Germinal center (tissue), 1 donor: ENCODE measurements around the gene LAMC1.

Experiments
- DNase-seq: peaks from one replicate; pipeline ENCODE4 v3.0.0; 2012; ENCODE audit warnings: mixed read lengths, low spot score

LAMC1 gene

DNA sequence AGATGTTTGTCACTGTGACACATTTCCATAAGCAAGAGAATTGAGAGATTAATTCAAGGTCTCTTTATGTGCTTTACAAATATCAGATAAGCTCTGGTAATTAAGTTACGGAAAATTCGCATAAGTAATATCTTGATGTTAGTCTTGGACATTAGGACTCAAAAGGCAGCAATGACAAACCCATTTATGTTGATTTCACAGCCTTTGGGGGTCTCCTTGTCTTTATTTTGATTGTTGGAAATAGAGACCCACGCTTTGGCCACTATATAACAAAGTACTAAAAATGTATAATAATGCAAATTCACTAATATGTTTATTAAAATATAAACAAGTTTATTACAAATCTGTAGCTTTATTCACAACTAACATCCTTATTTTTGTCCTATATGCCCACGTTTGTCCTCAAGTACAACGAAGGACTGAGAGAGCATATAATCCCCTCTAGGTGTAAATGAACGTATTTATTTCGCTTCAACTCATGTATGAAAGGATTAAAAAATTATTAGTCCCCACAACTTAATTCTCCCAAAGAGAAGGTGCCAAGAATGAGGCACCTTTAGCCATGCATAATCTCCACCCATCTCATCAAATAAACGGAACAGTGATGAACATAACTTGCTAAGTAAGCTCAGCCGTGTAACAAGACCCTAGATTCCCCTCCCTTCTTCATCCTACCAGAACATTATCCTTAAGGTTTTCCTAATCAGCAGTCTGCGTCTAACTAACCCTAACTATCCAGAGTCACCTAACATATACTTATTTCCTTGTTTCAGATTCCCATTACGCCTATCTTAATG is 1.6 kb upstream of the LAMC1 start:
- DNase-seq = no peak

DNA sequence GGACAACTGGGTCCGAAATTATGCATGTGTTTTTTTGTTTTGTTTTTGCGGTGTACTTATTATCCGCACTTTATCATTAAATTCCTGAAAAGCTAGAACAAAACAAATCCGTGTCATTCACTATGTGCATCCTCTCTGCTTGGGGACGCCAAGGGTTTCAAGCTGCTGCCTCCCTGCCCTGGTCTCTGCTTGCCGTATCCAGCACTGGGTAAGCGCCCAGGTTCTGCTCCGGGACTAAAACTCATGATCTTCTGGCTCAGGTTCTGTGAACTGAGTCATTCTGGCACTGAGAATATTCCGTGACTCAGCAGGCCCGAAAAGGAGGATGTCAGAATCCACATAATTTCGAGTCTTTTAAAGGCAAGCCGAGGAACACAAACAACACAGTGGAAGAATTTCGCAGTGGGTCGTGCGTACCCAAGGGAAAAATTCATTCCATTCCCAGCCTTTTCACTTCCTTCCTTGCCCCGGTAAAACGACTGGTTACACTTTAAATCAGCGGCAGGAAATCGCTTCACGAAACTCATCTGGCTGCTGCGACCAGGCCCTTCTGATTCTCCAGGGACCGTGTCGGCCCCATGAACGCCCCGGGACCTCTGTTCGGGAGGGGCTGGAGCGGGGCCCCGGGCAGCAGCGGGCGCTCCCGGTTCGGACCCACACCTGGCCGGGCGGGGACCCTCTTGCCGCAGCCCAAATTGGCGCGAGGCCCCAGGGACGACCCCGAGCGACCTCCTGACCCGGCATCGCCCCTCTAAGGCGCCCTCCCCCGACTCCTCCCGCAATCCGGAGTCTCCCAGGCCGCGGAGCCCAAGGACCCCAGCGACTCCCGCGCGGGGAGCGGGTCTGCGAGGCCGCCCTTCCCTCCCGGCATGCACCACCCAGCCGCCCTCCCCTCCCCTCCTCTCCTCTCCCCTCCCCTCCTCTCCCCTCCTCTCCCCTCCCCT is 746 bp upstream of the LAMC1 start:
- DNase-seq = peak; percentile 64

DNA sequence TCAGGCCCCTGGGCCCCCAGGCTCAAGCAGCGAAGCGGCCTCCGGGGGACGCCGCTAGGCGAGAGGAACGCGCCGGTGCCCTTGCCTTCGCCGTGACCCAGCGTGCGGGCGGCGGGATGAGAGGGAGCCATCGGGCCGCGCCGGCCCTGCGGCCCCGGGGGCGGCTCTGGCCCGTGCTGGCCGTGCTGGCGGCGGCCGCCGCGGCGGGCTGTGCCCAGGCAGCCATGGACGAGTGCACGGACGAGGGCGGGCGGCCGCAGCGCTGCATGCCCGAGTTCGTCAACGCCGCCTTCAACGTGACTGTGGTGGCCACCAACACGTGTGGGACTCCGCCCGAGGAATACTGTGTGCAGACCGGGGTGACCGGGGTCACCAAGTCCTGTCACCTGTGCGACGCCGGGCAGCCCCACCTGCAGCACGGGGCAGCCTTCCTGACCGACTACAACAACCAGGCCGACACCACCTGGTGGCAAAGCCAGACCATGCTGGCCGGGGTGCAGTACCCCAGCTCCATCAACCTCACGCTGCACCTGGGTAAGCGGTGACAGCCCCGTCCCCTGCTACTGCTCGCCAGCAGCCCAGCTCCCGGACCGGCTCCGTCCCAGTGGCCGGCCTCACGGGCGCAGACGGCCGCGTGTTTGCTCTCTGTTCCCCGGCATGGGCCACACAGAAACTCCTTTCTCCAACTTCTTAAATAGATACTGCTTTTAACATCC is 539 bp downstream of the LAMC1 start:
- peak; percentile 75 for DNase-seq

DNA sequence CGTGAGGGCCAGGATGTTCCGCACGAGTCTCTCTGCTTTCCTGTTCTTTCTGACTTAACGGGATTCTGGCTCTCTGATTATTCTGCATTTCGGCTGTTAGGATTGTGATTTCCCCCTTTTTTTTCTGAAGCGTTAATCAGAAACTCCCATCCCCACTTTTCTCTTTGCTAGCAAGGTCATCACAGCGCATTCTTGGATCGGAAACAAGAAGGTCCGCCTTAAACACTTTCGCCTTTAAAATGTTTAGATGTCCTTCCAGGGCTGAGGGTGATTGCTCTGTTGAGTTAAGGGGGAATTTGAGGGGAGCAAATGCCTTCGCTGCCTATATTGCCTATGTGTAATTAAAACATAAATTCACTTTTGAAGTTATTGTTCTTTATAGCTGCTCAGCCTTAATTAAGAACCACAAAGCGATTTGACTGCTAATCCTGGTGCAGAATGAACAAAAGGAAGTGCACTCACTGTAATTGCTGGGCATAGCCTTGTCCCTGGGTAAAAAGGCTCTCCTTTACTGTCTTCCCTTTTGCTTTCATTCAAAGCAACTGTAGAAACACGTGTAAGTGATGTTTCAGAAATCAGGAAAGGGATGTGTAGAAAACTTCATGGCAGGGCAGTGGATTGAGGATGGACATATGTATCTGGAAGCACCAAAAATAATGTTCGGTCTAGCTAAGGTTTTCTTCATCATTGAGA is 1.2 kb downstream of the LAMC1 start:
- DNase-seq = no peak

DNA sequence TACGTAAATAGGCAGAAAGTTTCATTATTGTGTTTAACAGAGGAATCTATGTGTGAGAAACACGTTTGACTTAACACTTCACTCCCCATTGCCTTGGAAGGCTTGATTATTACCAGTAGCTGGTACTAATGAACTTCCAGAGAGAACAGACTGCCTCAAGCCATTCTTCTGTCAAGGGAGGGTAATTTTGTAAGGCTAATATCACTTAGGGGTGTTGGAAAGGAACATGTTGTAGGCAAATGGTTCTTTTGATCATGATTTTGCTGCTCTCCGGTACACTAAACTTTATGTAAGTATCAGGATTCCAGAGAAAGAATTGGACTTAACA is 1.8 kb downstream of the LAMC1 start:
- DNase-seq = no peak

DNA sequence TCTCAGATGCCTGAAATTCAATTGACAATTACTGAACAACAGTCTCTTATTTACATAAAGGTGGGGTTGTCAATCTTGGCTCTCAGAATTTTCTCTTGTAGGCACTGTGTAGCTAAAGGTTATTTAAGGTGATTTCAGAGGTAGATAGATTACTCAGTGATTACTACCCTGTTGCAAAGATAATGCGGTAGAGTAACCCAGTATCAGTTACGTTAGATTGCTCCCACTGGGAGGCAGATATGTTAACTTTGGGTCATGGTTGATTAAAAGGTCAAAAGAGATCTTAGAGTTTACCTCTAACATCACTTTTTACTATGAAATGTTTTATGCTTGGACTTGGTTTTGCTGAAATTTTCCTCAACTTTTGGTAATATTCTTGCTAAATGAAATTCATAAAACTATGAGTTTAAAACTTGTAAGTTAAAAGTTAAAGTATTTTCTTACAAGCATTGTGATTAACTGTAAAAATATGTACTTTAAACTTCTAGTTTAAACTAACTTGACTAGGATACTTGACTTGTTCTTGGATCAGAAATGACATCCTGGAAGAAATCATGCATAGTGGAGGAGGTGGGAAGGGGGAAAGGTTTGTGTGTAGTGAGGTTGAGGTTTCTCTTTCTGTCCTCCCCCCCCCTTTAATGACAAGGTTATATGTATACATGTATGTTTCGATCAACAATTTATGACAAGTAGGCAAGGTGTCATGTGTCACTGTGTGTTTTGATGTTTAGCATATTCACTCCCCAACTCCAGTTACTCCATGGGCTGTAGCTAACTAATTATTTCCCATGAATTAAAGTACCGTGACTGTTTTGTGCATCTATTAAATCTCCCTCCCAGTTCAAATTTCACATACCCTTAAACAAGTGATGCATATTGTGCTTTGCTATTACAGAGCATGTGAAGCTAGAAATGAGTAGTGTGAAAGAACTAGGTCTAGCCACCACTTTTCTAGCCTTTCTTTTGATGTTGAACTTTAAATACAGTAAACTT is 2.9 kb downstream of the LAMC1 start:
- DNase-seq = no peak

DNA sequence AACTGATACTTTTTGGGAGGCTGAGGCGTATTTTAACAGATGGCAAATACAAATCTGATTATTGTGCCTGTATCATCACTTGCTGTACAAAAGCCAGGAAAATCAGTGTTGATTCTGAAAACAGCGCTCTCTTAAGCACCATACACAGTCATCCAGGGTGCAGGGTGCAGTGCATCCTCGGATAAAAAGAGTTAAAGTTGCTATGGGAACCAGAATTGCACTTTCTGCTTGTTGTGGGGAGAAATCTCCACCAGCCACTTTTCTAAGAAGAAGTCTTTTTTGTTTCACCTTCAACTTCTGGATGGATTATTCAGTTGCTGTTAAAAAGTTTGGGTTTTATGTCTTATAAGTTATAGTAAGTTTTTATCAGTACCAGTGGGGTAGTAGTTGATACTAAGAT is 3.8 kb downstream of the LAMC1 start:
- DNase-seq = no peak

DNA sequence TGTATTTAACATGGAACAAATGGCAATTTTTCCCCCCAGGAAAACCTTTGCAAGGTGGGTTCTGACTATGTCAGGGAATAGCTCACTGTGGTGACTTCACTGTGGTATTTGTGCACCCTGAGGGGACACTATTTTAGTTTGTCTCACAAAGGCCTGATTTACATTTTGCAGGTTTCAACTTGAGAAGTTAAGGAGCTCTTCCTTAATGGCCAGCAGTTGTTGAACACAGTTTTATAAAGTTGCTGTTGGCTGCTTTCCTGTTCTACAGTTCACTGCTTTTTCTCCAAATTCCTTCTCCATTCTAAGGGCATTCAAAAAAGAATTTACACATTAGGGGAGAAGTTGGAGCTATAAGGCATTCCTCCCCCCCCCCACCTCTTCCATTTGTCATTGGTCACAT is 4.6 kb downstream of the LAMC1 start:
- no peak for DNase-seq

DNA sequence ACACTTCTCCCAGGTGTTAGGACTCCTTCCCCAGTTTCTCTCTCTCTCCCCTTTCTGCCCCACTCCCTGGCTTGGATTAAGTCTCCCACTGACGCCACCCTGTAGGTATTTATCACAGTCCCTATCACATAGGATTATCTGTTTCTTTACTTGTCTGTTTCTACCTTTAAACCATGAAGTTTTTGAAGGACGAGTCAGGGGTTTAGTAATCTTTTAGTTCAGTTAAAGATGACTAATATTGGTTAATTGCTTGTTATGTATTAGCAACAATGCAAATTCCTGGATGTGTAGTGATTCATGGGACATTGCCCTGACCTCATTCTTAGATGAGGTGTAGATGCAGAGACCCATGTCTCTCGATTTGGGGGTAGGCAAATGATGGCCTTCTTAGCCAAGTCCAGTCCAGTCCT is 6.4 kb downstream of the LAMC1 start:
- no peak for DNase-seq

DNA sequence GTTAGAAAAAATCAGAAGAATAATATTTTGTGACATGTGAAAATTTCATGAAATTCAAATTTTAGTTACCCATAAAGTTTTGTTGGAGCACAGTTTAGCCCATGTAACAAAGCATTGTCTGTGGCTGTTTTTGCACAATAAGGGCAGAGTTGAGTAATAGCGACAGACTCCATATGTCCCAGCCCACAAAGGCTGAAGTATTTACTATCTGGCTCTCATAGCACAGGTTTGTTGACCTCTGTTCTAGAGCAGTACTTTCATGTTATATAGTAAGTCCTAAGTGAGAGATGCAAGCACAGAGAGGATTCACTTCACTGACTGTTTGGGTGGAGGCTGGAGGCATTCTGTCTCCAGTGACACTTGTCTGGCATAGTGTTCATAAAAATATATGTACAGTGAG is 6.8 kb downstream of the LAMC1 start:
- no peak for DNase-seq

DNA sequence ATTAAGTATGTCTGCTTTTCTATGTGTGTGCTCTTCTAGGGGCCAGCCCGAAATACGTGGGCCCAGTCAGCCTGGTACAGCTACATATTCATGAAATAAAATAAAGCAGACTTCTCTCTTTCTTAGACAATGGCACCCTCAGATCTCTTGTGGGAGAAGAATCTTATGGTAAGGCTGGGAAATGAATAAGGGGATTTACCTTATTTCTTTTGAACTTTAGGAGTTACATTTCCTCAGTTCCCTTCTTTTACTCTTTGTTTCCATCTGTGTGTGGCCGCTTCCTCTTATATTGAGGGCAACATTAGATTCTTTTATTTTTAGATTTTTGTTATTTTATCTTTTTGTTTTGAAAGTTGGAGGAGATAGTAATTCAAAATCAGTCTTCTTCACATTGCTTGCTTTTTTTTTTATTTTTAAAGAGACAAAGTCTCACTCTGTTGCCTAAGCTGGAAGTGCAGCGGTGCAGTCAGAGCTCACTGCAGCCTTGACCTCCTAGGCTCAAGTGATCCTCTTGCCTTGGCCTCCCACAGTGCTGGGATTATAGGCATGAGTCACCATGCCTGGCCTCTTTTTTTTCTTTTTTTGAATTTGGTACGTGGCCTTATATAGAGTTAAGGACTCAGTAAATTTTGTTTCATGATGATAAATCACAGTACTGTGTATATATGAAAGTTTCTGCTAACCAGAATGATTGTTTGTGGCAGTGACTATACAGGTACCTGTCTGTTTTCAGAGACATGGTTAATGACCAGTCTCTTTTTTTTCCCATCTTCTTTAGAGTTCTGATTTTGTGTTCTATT is 9.1 kb downstream of the LAMC1 start:
- DNase-seq = no peak

DNA sequence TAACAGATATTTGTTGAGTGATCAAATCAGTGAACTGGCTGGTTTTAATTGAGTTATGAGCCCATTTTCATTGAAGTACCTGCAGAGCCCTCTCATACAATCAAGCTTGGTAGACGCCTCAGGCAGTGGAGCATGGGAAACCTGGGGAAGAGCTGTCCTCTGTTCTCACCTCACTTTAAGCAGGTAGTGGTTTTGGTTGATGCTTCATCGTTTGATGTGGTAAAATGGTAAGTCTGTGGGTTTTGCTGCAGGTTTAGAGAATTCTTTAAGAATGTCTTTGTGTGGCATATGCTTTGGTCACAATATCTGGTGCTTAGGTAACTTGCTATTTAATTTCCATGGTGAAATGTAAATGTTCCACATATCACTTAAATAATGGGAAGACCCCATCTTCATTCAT is 10.0 kb downstream of the LAMC1 start:
- DNase-seq = no peak

DNA sequence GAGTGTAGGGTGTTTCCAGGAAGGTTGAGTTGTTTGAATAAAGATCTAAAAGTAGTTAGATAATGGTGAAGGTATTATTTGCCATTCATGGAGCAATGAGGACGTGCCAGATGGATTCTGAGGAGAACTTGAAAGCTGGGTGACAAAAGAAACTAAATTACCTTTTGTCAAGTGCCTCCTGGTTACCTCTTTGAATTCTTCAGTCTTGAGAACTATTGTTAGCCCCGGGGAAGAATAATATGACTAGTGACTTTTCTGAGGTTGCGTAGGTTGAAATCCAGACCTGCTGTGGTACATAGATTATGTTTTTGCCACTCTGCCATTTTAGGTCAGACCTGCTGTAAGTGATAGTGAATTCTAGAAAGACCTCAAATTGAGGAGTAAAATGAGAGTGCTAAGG is 11.5 kb downstream of the LAMC1 start:
- no peak for DNase-seq

DNA sequence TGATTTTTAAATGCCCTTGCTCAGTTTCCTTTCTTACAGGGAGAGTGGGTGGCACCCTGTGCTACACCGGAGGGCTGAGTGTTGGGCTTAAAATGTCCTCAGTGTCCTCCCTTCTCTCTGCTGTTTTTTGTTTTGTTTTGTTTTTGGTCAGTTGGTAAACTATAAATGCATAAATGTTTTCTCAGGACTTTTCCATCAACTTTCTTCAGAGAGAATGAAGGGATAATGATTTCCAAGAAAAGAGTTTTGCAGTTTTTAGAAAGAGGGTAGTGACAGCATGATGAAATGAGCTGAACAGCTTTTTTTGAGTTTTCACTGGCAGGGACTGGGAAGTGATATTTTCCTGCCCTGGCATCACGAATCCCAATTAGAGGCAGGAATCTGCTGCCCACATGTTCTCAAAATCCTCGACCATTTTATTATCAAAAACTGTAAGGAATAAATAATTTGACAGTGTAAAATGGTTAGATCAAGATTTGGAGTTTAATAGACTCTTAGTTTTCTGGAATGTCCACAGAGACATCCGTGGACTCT is 15.2 kb downstream of the LAMC1 start:
- DNase-seq = no peak

DNA sequence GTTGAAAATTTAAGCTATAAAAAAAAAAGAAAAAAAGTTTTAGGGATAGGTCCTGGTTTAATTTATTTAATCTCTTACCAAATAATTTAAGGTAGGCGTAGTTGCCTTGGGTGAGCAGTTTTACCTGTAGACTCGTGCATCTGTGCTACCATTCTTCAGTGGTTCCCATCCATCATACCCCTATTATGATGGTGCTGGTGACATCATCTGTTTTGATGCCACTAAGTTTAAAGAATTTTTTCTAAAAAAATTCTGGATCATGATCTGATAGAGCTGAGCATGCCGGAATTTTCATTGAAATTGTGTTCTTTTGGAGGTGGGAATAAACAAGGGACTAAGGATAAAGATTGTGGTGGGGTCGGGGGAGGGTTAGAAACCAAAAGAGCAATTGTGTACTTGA is 15.7 kb downstream of the LAMC1 start:
- no peak for DNase-seq

DNA sequence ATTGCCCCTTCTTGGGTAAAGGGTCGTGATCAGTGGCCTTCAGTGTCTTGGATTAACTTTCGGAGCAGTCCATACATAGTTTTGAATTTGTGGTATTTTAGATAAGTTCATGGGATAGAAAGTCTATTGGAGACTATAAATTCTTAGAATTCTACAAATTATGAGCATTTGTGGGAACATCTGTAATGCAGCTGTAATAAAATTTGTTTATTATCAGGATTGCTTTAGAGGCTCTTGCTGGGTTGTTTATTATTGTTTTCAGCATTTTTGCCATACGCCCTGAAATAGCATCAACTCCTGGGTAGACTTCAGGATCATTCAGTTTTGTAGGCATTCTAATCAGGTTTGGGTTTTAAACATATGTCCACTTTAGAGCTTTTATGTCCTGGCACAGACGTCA is 16.1 kb downstream of the LAMC1 start:
- no peak for DNase-seq

DNA sequence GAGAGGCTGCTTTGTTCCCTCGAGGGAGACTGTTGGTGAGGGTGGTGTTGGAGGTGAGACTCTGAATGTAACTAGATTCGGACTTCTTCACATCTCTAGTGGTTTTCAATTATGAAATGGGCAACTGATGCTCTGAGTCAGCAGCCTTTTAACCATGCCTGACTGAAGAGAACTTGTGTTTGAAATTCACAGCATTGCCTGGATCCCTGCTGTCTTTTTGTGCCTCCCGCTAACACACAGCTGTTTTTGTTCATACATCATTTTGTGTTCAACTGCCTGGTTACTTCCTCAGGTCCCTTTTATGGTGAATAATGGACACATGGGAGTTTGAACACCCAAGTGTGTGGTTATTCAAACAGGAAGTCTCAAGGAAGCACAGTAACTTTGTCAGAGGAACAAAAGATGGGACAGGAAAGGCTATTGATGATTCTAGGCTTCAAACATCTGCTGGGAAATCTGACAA is 16.8 kb downstream of the LAMC1 start:
- DNase-seq = no peak

DNA sequence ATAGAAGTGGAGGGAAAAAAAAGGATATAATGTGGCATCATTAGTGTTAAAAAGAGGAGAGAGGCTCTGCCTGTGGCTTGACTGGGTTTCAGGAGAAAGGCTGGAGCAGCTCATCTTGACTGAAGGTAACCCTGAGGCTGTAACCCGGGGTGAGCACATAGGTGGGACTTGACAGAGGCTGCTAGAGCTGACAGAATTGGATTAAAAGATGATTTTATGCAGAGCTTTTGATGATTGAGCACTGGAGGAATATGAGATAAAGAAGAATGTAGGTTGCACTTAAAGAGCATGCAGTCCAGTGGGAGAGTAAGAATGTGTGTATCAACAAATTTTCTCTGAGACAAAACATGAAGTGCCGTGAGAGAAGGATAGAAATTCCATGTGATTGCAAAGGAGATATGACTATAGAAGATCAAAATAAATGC is 17.3 kb downstream of the LAMC1 start:
- no peak for DNase-seq

DNA sequence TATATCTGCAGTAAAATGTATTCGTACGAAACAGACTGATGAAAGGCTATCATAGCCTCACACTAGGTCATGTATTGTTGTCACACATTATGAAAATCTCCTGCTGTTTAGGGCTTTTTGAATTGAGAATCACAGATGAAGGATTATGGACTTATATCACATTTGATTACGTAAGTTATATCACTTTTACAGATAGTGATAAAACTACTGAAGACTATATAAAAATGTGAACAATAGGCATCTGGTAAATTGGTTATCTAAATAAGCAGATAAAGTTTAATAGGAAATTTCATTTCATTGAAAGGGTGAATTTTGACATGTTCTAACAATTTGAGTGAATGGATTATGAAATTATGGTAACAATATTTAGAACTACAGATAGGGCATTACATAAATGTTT is 20.0 kb downstream of the LAMC1 start:
- no peak for DNase-seq
